CD8-positive, alpha-beta memory T cell (primary cell): Measurements from ENCODE around the gene PTPRT. TPM values are rescaled to one million over a fixed set of nuclear protein-coding genes. Genes with fewer than 3 reads are reported as not detected.

Experiments
- CTCF ChIA-PET: fragments of 350-600 bp; sonication (Branson Sonifier 250); formaldehyde crosslinking; loops from one replicate; lab custom pipeline; 2021; ENCODE audit warnings: antibody characterized with exemption; lab: Charles Lee
- POLR2A ChIA-PET: fragments of 350-600 bp; sonication (Branson Sonifier 250); formaldehyde crosslinking; loops from one replicate; lab custom pipeline; 2021; ENCODE audit warnings: antibody characterized with exemption; lab: Charles Lee
- DNase-seq, 5 donors: peaks; one replicate each; pipeline versions ENCODE4 v3.0.0 to v3.0.0-alpha.2; 2020 to 2022; ENCODE audit warnings: mixed read lengths in 1 of 5
- H3K27ac ChIP-seq: one replicate; pipeline ENCODE4 v1.7.0; 2013; ENCODE audit warnings: low read depth, mild to moderate bottlenecking, low read length, moderate library complexity
- H3K27me3 ChIP-seq: 2 replicates; pipeline ENCODE4 v1.7.0; 2013; ENCODE audit warnings: low read length, mild to moderate bottlenecking; ENCODE audit not compliant: insufficient read depth, poor library complexity, severe bottlenecking
- H3K36me3 ChIP-seq: 2 replicates; pipeline ENCODE4 v1.7.0; 2013; ENCODE audit warnings: mild to moderate bottlenecking, low read length, moderate library complexity; ENCODE audit not compliant: insufficient read depth
- H3K4me1 ChIP-seq: 2 replicates; pipeline ENCODE4 v1.7.0; 2013; ENCODE audit warnings: mild to moderate bottlenecking, low read length, moderate library complexity; ENCODE audit not compliant: insufficient read depth
- H3K4me3 ChIP-seq: 2 replicates; pipeline ENCODE4 v1.7.0; 2013; ENCODE audit warnings: mild to moderate bottlenecking, low read length
- H3K9me3 ChIP-seq: 2 replicates; pipeline ENCODE4 v1.7.0; 2013; ENCODE audit warnings: mild to moderate bottlenecking, low read length
- H3K27ac Mint-ChIP-seq, 8 donors: one replicate each; pipeline ENCODE4 v1.8.0; 2020 to 2021; ENCODE audit warnings: mixed read lengths in 8 of 8, mild to moderate bottlenecking in 6 of 8, inconsistent platforms in 3 of 8, moderate library complexity in 3 of 8
- H3K27me3 Mint-ChIP-seq, 2 donors: one replicate each; pipeline ENCODE4 v1.8.0; 2020 to 2021; ENCODE audit warnings: mixed read lengths in 2 of 2, mild to moderate bottlenecking in 1 of 2, moderate library complexity in 1 of 2
- H3K36me3 Mint-ChIP-seq, 3 donors: one replicate each; pipeline ENCODE4 v1.8.0; 2020 to 2021; ENCODE audit warnings: mixed read lengths in 3 of 3, inconsistent platforms in 1 of 3, mild to moderate bottlenecking in 1 of 3
- H3K4me1 Mint-ChIP-seq, 3 donors: one replicate each; pipeline ENCODE4 v1.8.0; 2020 to 2021; ENCODE audit warnings: mixed read lengths in 3 of 3, inconsistent platforms in 1 of 3, mild to moderate bottlenecking in 1 of 3
- H3K4me3 Mint-ChIP-seq, 7 donors: one replicate each; pipeline ENCODE4 v1.8.0; 2020 to 2021; ENCODE audit warnings: mixed read lengths in 7 of 7, mild to moderate bottlenecking in 6 of 7, moderate library complexity in 4 of 7, inconsistent platforms in 2 of 7
- H3K9me3 Mint-ChIP-seq, 5 donors: one replicate each; pipeline ENCODE4 v1.8.0; 2020 to 2022; ENCODE audit warnings: mixed read lengths in 5 of 5, mild to moderate bottlenecking in 3 of 5, moderate library complexity in 2 of 5, inconsistent platforms in 1 of 5
- polyA plus RNA-seq: library from polyadenylated mRNA; unstranded; fragments of 300-500 nt; fragmentation: Illumina TruSeq; gene quantifications from one replicate; pipeline ENCODE4 v1.2.3, GENCODE V29; 2021
- total RNA-seq, 2 experiments: library from RNA; stranded (reverse); gene quantifications; one replicate each; pipeline ENCODE4 v1.2.3, GENCODE V29; 2021

The PTPRT gene
- total and polyA plus RNA-seq, 3 experiments from 2014 or later = not detected

DNA sequence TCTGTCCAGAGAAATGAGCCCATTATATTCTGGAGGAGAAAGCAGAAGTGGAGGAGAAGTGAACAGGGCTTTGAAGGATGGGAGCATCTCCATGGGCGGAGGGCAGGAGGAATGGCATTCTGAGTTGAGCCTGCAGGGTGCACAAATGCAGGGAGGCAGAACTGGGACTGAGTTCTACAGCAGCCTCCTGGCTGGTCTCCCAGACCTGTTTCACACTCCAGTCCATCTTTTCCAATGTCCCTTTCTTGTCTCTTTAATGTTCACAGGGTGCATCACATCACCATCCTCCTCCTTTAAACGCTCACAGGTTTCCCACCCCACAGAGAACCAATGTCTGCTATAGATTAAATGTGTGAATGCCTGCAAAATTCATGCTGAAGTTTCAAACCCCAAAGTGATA lies 302.9 kb downstream of the PTPRT start:
- Mint-ChIP-seq H3K4me3 (no peak overlapping the region), H3K36me3 (no peaks in the 10 kb centered on the region), H3K27me3 (no peaks in the 10 kb centered on the region), H3K4me1 (no peaks in the 10 kb centered on the region), H3K27ac (no peak overlapping the region), H3K9me3 (peaks cover 0 to 8% (median 5%) of the 10 kb centered on the region in 5 donors)
- no peak overlapping the region for H3K27ac ChIP-seq
- ChIA-PET POLR2A (no interaction called here), CTCF (no interaction called here)
- no peak overlapping the region for H3K4me3 ChIP-seq
- no peaks in the 10 kb centered on the region for H3K27me3 ChIP-seq
- no peaks in the 10 kb centered on the region for H3K9me3 ChIP-seq
- no peaks in the 10 kb centered on the region for H3K36me3 ChIP-seq
- no peak for DNase-seq
- H3K4me1 ChIP-seq = no peaks in the 10 kb centered on the region

DNA sequence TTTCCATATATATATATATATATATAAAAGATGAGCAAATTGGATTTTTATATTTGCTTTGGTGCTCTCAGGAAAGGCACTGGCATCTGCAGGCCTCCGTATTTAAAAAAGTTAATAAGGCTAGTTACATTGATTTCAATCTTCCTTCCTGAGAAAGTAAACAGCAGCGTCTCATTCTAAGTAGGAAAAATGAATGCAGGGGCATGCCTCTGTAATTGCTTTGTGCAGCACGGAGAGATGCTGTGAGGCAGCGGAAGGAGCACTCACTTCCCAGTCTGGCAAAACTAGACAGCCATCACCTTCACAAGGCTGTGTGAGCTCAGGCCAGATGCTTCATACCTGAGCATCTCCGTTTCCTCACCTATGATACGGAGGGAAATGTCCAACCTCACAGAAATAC lies 303.7 kb downstream of the PTPRT start:
- Histone ChIP-seq H3K36me3 (no peaks in the 10 kb centered on the region), H3K27ac (no peak overlapping the region), H3K9me3 (no peaks in the 10 kb centered on the region), H3K27me3 (no peaks in the 10 kb centered on the region), H3K4me3 (no peak overlapping the region), H3K4me1 (no peaks in the 10 kb centered on the region)
- peaks cover 1 to 6% (median 4%) of the 10 kb centered on the region in 5 donors for H3K9me3 Mint-ChIP-seq
- H3K27ac Mint-ChIP-seq = no peak overlapping the region
- CTCF ChIA-PET = no interaction called here
- no peak for DNase-seq
- H3K4me3 Mint-ChIP-seq = no peak overlapping the region
- no peaks in the 10 kb centered on the region for H3K4me1 Mint-ChIP-seq
- POLR2A ChIA-PET = no interaction called here
- no peaks in the 10 kb centered on the region for H3K36me3 Mint-ChIP-seq
- no peaks in the 10 kb centered on the region for H3K27me3 Mint-ChIP-seq

DNA sequence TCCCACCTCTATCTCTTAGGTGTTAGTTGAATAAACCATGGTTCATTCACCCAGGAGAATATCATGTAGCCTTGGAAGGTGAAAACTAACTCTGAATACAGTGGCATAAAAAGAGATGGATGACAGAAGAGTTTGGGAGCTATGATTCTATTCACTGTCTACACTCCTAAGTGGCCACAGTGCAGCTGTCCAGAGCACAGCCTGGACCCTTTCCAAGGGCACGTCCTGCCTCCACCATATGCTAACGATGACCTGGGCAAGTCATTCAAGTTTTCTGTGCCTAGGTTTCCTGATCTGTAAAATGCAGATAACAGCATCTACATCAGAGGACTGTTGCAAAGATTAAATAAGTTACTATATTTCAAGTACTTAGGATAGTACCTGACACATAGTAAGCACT lies 314.1 kb downstream of the PTPRT start:
- no peaks in the 10 kb centered on the region for H3K36me3 Mint-ChIP-seq
- no peak overlapping the region for H3K4me3 ChIP-seq
- POLR2A ChIA-PET = no interaction called here

DNA sequence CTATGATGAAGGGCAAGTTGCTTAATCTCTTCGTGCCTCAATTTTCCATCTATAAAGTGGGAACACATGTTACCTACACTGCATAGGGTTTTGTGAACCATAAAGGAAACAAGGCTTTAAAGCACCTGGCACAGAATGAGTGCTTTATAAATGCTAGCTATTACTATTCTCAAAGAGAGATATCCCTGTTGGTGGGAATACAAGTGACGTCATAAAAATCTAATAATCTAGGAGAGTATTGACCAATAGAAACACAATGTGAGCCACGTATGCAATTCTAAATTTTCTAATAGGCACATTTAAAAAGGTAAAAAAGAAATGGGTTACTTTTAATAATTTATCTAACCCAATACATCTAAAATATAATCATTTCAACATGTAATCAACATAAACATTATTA lies 316.4 kb downstream of the PTPRT start:
- H3K27ac ChIP-seq = no peak overlapping the region
- H3K27me3 Mint-ChIP-seq = no peaks in the 10 kb centered on the region
- H3K9me3 ChIP-seq = no peaks in the 10 kb centered on the region
- DNase-seq = no peak
- H3K27ac Mint-ChIP-seq = no peak overlapping the region
- no peaks in the 10 kb centered on the region for H3K36me3 ChIP-seq
- H3K9me3 Mint-ChIP-seq = peaks cover 0 to 8% (median 2%) of the 10 kb centered on the region in 5 donors
- POLR2A ChIA-PET = no interaction called here
- no peak overlapping the region for H3K4me3 ChIP-seq
- H3K36me3 Mint-ChIP-seq = no peaks in the 10 kb centered on the region
- no peaks in the 10 kb centered on the region for H3K4me1 Mint-ChIP-seq
- no peaks in the 10 kb centered on the region for H3K4me1 ChIP-seq
- H3K27me3 ChIP-seq = no peaks in the 10 kb centered on the region
- H3K4me3 Mint-ChIP-seq = no peak overlapping the region
- CTCF ChIA-PET = no interaction called here

More for the DNA sequence above, 314.1 kb downstream of the PTPRT start:
- H3K27me3 ChIP-seq = no peaks in the 10 kb centered on the region
- Mint-ChIP-seq H3K27ac (no peak overlapping the region), H3K4me3 (no peak overlapping the region), H3K27me3 (no peaks in the 10 kb centered on the region), H3K4me1 (no peaks in the 10 kb centered on the region), H3K9me3 (peaks cover 0 to 3% (median 2%) of the 10 kb centered on the region in 5 donors)
- CTCF ChIA-PET = no interaction called here
- H3K36me3 ChIP-seq = no peaks in the 10 kb centered on the region
- H3K27ac ChIP-seq = no peak overlapping the region
- H3K4me1 ChIP-seq = no peaks in the 10 kb centered on the region
- DNase-seq = no peak
- no peaks in the 10 kb centered on the region for H3K9me3 ChIP-seq

DNA sequence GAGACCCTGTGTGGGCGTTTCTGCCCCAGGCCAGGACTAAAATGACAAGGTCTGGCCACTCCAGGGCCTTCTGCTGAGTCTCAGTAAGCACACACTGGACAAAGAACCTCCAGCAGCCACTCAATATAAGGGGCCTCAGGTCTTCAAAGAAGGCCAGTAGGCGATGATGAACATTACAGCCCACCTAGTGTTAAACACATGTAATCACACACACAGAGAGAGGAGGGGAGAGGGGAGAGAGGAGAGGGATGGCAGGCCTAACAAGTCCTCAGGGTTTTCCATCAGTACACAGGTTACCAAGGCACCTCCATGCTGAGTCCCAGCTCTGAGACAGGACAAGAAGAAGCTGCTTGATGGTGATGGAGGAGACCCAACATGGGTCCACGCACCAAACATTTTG lies 325.6 kb downstream of the PTPRT start:
- H3K27me3 Mint-ChIP-seq = peaks cover 0 to 1% of the 10 kb centered on the region in 2 donors
- Histone ChIP-seq H3K36me3 (no peaks in the 10 kb centered on the region), H3K4me3 (no peak overlapping the region), H3K27me3 (no peaks in the 10 kb centered on the region), H3K9me3 (no peaks in the 10 kb centered on the region), H3K4me1 (no peaks in the 10 kb centered on the region), H3K27ac (no peak overlapping the region)
- H3K27ac Mint-ChIP-seq = no peak overlapping the region
- ChIA-PET POLR2A (no interaction called here), CTCF (no interaction called here)
- H3K4me3 Mint-ChIP-seq = no peak overlapping the region
- no peaks in the 10 kb centered on the region for H3K4me1 Mint-ChIP-seq
- DNase-seq = no peak
- no peaks in the 10 kb centered on the region for H3K36me3 Mint-ChIP-seq
- peaks cover 0 to 12% (median 0%) of the 10 kb centered on the region in 5 donors for H3K9me3 Mint-ChIP-seq

DNA sequence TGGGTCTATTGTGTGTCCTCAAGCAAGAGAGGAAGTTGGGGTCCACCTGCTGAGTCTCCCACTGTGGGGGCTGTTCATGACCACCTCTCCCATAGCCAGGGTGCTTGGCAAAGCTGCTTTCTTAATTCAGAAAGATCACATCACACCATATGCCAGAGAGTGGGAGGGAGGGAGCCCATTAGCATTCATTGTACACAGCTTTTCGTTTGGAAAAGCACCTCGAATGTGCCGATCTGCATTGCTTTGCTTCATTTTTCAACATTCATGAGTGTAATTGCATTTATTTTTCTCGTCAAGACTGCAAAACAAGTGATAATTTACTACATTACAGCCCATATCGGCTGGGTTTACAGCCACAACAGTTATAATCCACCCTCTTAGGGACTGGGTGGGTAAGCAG lies 327.3 kb downstream of the PTPRT start:
- H3K4me3 ChIP-seq = no peak overlapping the region
- POLR2A ChIA-PET = no interaction called here
- H3K4me1 Mint-ChIP-seq = no peaks in the 10 kb centered on the region

DNA sequence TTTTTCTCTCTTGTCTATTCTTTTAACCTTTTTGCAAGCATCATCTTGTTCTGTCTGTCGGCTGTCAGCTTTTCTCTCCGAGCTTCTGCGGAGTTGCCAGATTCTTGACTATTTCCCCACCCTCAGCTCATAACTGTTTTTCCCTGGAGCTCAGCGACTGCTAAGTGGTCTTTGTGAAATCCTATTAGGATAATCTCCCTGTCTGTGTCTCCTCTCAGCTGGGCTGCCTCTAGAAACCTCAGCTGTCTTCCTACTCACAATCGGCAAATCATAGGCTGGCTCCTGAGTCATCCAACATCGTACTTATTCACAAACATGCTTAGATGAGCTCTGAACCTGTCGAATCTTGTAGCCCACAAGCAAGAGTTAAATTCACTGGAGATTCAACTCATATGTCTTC lies 332.3 kb downstream of the PTPRT start:
- no peak overlapping the region for H3K27ac Mint-ChIP-seq
- ChIA-PET CTCF (no interaction called here), POLR2A (no interaction called here)
- no peak overlapping the region for H3K4me3 Mint-ChIP-seq
- no peaks in the 10 kb centered on the region for H3K36me3 ChIP-seq
- no peak for DNase-seq
- H3K27me3 ChIP-seq = no peaks in the 10 kb centered on the region
- no peaks in the 10 kb centered on the region for H3K9me3 ChIP-seq
- no peaks in the 10 kb centered on the region for H3K4me1 Mint-ChIP-seq
- no peak overlapping the region for H3K4me3 ChIP-seq
- H3K36me3 Mint-ChIP-seq = no peaks in the 10 kb centered on the region
- H3K9me3 Mint-ChIP-seq = peaks cover 0 to 8% (median 3%) of the 10 kb centered on the region in 5 donors
- H3K27me3 Mint-ChIP-seq = peaks cover 0 to 3% of the 10 kb centered on the region in 2 donors
- H3K4me1 ChIP-seq = no peaks in the 10 kb centered on the region
- H3K27ac ChIP-seq = no peak overlapping the region

More for the DNA sequence above, 327.3 kb downstream of the PTPRT start:
- Mint-ChIP-seq H3K4me3 (no peak overlapping the region), H3K36me3 (no peaks in the 10 kb centered on the region), H3K9me3 (peaks cover 0 to 15% (median 0%) of the 10 kb centered on the region in 5 donors), H3K27me3 (peaks cover 0 to 1% of the 10 kb centered on the region in 2 donors), H3K27ac (no peak overlapping the region)
- H3K36me3 ChIP-seq = no peaks in the 10 kb centered on the region
- H3K27me3 ChIP-seq = no peaks in the 10 kb centered on the region
- CTCF ChIA-PET = no interaction called here
- no peak for DNase-seq
- no peak overlapping the region for H3K27ac ChIP-seq
- H3K4me1 ChIP-seq = no peaks in the 10 kb centered on the region
- H3K9me3 ChIP-seq = no peaks in the 10 kb centered on the region

DNA sequence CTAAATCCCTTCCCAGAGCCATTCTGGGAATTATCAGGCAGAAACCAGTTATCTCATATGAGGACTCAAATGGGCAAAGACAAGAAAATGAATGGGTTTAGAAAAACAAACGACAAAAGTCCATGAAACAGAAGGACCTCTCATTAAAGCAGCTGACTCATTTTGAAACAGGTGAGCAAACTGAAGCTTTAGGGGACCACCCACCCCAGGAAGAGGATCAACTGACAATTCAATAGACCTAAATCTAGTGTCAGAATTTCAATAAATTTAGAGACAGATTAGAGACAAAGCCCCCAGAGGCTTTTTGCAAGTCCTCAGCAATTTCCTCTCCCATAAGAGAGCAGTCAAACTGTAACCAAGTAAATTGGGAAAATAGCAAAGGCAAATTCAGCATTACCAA lies 333.8 kb downstream of the PTPRT start:
- Mint-ChIP-seq H3K9me3 (peaks cover 0 to 9% (median 3%) of the 10 kb centered on the region in 5 donors), H3K27ac (no peak overlapping the region), H3K36me3 (no peaks in the 10 kb centered on the region), H3K27me3 (peaks cover 0 to 3% of the 10 kb centered on the region in 2 donors), H3K4me1 (no peaks in the 10 kb centered on the region), H3K4me3 (no peak overlapping the region)
- Histone ChIP-seq H3K36me3 (no peaks in the 10 kb centered on the region), H3K4me1 (no peaks in the 10 kb centered on the region), H3K27ac (no peak overlapping the region), H3K27me3 (no peaks in the 10 kb centered on the region), H3K9me3 (no peaks in the 10 kb centered on the region), H3K4me3 (no peak overlapping the region)
- DNase-seq = no peak
- ChIA-PET CTCF (no interaction called here), POLR2A (no interaction called here)

DNA sequence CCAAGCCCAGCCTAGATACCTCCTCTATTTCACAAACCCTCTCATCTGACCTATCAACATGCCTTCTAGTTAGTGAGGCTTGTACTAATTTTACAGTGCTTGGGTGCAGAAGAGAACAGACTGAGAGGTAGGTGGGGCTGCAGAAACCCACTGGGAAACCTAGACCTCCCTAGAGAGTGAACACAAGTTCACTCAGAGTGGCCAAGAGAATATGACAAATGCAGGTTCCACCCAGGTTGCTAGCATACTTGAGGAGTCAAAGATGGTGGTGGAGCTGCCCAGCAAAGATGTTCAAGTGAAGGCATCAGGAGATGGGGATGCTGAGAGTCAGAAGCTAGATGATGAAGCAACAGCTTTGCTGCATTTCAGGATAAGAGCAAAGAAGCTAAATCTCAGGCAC lies 337.0 kb downstream of the PTPRT start:
- POLR2A ChIA-PET = no interaction called here
- CTCF ChIA-PET = no interaction called here

More for the DNA sequence above, 337.0 kb downstream of the PTPRT start:
- no peaks in the 10 kb centered on the region for H3K27me3 ChIP-seq
- H3K4me1 ChIP-seq = no peaks in the 10 kb centered on the region
- H3K36me3 ChIP-seq = no peaks in the 10 kb centered on the region
- no peak overlapping the region for H3K4me3 ChIP-seq
- H3K9me3 ChIP-seq = no peaks in the 10 kb centered on the region
- peaks cover 0 to 14% (median 3%) of the 10 kb centered on the region in 5 donors for H3K9me3 Mint-ChIP-seq
- no peak overlapping the region for H3K4me3 Mint-ChIP-seq
- H3K27me3 Mint-ChIP-seq = peaks cover 0 to 3% of the 10 kb centered on the region in 2 donors
- no peak overlapping the region for H3K27ac Mint-ChIP-seq
- no peaks in the 10 kb centered on the region for H3K36me3 Mint-ChIP-seq
- no peak for DNase-seq
- no peaks in the 10 kb centered on the region for H3K4me1 Mint-ChIP-seq
- no peak overlapping the region for H3K27ac ChIP-seq
